K562 (cell line): ENCODE data around the gene ATIC. TPM values are rescaled to one million over a fixed set of nuclear protein-coding genes. Genes with fewer than 3 reads are reported as not detected.

ENCODE experiments used
- EP300 ChIP-seq: IDR thresholded peaks from 2 replicates; pipeline ENCODE4 v1.6.1; 2012; ENCODE audit warnings: low read length, improper control_type of control experiment
- HDAC1 ChIP-seq, 2 experiments: fragments of 450-650 bp; IDR thresholded peaks; 2 replicates each; pipeline ENCODE4 v1.6.1; 2016 to 2017; ENCODE audit warnings: inconsistent platforms in 1 of 2, mild to moderate bottlenecking in 1 of 2, moderate library complexity in 1 of 2
- L3MBTL2 ChIP-seq: fragments of 450-650 bp; IDR thresholded peaks from 2 replicates; pipeline ENCODE4 v1.6.1; 2016; ENCODE audit warnings: mild to moderate bottlenecking, moderate library complexity
- NFRKB ChIP-seq: fragments of 450-650 bp; IDR thresholded peaks from 2 replicates; pipeline ENCODE4 v1.6.1; 2016; ENCODE audit warnings: low read depth
- TEAD4 ChIP-seq, 2 experiments: sonication (generic) in 1 of 2; formaldehyde crosslinking in 1 of 2; IDR thresholded peaks; 2 replicates each; pipeline versions ENCODE4 v1.6.1 to v1.8.0; 2012 to 2022; ENCODE audit warnings: borderline replicate concordance in 1 of 2, inconsistent platforms in 1 of 2, low read length in 1 of 2, mild to moderate bottlenecking in 1 of 2, missing genetic modification reagents in 1 of 2
- ZNF134 ChIP-seq: fragments of 250-450 bp; sonication (Bioruptor Pico); conservative IDR thresholded peaks from 2 replicates; pipeline ENCODE4 v1.4.0; 2020
- ZNF347 ChIP-seq: fragments of 450-650 bp; formaldehyde crosslinking; IDR thresholded peaks from 2 replicates; pipeline ENCODE4 v1.4.0; 2020; ENCODE audit warnings: low read depth, mild to moderate bottlenecking, moderate library complexity
- polyA plus RNA-seq, 8 experiments: library from polyadenylated mRNA; depleted of rRNA in 4 of 8; stranded (reverse) in 5 of 8; unstranded in 3 of 8; fragments of >200 nt; fragmentation: Nextera tagmentation in 2 of 8; fragmentation: Illumina TruSeq in 1 of 8; extraction: Ambion mirVana in 2 of 8; extraction: Trizol in 1 of 8; gene quantifications; 2 replicates each; pipeline versions ENCODE4 v1.2.1 to v1.2.3, GENCODE V29; 2011 to 2014; ENCODE audit warnings: inconsistent platforms in 1 of 8, missing spikeins in 1 of 8
- total RNA-seq, 7 experiments: library from RNA; depleted of rRNA in 6 of 7; stranded (reverse); fragments of >200 nt in 6 of 7; fragmentation: Illumina TruSeq in 2 of 7; extraction: Trizol in 2 of 7; gene quantifications; 2 replicates each; pipeline versions ENCODE4 v1.2.1 to v1.2.3, GENCODE V29; 2011 to 2021; ENCODE audit warnings: low replicate concordance in 1 of 7
- TF ChIP-seq, protein P1 (sequence below), 3 experiments: fragments of 200-800 bp in 1 of 3; fragments of 250-450 bp in 1 of 3; fragments of 450-650 bp in 1 of 3; sonication (Bioruptor Pico) in 1 of 3; sonication (Bioruptor generic) in 1 of 3; formaldehyde crosslinking in 1 of 3; IDR thresholded peaks; 2 replicates each; pipeline versions ENCODE4 v1.6.1 to v1.8.0; 2016 to 2022; ENCODE audit warnings: mild to moderate bottlenecking in 2 of 3, missing genetic modification characterization in 2 of 3, missing compliant biosample characterization in 1 of 3, moderate library complexity in 1 of 3
- TF ChIP-seq, protein P2 (sequence below), 2 experiments: fragments of 450-650 bp; conservative IDR thresholded peaks; 2 replicates each; pipeline ENCODE4 v1.6.1; 2017; ENCODE audit warnings: mild to moderate bottlenecking in 2 of 2, moderate library complexity in 2 of 2
- TF ChIP-seq, protein P3 (sequence below): fragments of 250-450 bp; sonication (Bioruptor Pico); IDR thresholded peaks from 2 replicates; pipeline ENCODE4 v1.5.0; 2021; ENCODE audit warnings: mild to moderate bottlenecking, moderate library complexity
- TF ChIP-seq, protein P4 (sequence below): fragments of 450-650 bp; IDR thresholded peaks from 2 replicates; pipeline ENCODE4 v1.6.1; 2016; ENCODE audit warnings: mild to moderate bottlenecking
- TF ChIP-seq, protein P5 (sequence below): sonication (generic); formaldehyde crosslinking; IDR thresholded peaks from 2 replicates; pipeline ENCODE4 v1.8.1; 2023; ENCODE audit warnings: mild to moderate bottlenecking, missing genetic modification reagents

ATIC gene
- total and polyA plus RNA-seq, 9 of the 15 experiments (the other 6 are each of a cell fraction or from before 2014, with no cell fraction given), result 45.6 to 480 (median 212) TPM

DNA sequence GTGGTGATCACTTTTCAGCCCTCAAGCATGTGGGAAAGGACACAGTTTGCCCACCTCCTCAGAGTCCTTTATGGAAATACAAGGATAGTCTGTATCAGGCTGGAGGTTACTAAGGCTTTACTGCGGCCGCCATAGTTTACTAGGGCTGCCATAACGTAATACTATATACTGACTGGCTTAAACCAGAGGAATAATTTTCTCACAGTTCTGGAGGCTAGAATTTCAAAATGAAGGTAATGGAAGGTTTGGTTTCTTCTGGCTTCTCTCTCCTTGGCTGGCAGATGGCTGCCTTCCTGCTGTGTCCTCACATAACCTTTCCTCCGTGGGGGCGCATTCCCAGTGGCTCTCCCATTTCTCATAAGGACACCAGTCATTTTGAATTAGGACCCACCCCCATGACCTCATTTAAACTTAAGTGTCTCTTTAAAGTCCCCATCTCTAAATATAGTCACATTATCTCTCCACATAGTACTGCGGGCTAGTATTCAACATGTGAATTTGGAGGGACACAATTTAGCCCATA, 12.5 kb upstream of the ATIC start (continued):
- TF ChIP-seq, protein P1, sequence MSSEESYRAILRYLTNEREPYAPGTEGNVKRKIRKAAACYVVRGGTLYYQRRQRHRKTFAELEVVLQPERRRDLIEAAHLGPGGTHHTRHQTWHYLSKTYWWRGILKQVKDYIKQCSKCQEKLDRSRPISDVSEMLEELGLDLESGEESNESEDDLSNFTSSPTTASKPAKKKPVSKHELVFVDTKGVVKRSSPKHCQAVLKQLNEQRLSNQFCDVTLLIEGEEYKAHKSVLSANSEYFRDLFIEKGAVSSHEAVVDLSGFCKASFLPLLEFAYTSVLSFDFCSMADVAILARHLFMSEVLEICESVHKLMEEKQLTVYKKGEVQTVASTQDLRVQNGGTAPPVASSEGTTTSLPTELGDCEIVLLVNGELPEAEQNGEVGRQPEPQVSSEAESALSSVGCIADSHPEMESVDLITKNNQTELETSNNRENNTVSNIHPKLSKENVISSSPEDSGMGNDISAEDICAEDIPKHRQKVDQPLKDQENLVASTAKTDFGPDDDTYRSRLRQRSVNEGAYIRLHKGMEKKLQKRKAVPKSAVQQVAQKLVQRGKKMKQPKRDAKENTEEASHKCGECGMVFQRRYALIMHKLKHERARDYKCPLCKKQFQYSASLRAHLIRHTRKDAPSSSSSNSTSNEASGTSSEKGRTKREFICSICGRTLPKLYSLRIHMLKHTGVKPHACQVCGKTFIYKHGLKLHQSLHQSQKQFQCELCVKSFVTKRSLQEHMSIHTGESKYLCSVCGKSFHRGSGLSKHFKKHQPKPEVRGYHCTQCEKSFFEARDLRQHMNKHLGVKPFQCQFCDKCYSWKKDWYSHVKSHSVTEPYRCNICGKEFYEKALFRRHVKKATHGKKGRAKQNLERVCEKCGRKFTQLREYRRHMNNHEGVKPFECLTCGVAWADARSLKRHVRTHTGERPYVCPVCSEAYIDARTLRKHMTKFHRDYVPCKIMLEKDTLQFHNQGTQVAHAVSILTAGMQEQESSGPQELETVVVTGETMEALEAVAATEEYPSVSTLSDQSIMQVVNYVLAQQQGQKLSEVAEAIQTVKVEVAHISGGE (CRISPR knock-in tag; IDR thresholded peaks at IDR 0.05), result peak in 1 of 3 experiments; percentile 80; a peak in 2 of 6 replicates
- TF ChIP-seq ZNF347 (CRISPR knock-in tag) (no peak), L3MBTL2 (peak; percentile 67; the same call in 1 of the 2 replicates), NFRKB (peak; percentile 90), TEAD4 (IDR thresholded peaks at IDR 0.05; ENCODE audit: low read length) (peak; percentile 25; the same call in 1 of the 2 replicates), TEAD4 (CRISPR knock-in tag; IDR thresholded peaks at IDR 0.05; ENCODE audit: borderline replicate concordance) (no peak), HDAC1 (IDR thresholded peaks at IDR 0.05) (no peak), ZNF134 (CRISPR knock-in tag) (no peak), EP300 (peak; percentile 51)
- TF ChIP-seq, protein P2, sequence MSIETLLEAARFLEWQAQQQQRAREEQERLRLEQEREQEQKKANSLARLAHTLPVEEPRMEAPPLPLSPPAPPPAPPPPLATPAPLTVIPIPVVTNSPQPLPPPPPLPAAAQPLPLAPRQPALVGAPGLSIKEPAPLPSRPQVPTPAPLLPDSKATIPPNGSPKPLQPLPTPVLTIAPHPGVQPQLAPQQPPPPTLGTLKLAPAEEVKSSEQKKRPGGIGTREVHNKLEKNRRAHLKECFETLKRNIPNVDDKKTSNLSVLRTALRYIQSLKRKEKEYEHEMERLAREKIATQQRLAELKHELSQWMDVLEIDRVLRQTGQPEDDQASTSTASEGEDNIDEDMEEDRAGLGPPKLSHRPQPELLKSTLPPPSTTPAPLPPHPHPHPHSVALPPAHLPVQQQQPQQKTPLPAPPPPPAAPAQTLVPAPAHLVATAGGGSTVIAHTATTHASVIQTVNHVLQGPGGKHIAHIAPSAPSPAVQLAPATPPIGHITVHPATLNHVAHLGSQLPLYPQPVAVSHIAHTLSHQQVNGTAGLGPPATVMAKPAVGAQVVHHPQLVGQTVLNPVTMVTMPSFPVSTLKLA (conservative IDR thresholded peaks at IDR 0.05), result 0 out of 4 replicates have a peak, but pooled peaks of 1 of the 2 experiments have one; percentile 20
- TF ChIP-seq, protein P3, sequence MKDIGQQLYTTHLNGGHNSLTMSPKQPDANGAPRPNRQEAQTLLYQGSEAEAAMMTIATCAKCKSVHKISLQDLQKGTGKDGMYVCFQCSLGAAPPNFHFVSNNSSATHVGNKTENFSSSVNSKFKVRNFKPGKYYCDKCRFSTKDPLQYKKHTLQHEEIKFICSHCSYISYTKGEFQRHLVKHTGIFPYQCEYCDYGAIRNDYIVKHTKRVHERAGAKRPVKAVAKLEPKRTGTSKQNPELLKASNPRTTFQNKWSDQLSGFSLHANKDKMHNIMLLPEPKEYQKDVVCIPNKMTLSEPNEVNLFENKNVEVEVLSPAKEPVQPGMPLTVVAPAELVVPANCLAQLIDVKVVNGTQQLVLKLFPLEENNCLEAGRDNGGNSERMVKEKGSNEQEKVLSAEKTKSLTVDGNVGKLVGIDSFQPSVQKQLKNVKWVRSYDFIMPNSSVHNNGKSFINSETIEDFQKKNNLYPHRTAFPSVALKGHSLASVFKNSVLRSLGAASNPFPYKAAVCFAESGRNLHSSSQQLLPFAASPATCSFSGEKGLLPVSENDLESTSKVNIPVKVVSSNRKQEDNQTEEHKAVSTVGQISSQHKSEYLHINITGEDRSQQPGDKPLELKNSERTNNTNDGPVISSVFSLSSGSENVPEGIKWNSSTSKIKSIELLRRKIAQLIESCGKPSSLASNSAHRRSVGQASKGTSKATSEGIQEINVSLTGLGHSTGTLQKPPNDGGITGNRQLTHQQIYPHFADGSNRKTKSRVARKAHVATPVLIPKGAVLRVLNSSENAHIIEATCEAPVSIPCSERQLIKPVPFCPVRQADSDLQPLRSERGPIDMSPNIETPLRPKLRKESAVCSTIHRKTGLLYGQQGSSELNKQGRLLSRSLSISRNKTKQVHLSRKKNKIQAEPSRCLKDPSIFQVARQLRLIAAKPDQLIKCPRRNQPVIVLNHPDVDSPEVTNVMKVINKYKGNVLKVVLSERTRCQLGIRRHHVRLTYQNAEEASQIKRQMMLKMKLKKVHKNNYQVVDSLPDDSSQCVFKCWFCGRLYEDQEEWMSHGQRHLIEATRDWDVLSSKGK, result no peak
- TF ChIP-seq, protein P4, sequence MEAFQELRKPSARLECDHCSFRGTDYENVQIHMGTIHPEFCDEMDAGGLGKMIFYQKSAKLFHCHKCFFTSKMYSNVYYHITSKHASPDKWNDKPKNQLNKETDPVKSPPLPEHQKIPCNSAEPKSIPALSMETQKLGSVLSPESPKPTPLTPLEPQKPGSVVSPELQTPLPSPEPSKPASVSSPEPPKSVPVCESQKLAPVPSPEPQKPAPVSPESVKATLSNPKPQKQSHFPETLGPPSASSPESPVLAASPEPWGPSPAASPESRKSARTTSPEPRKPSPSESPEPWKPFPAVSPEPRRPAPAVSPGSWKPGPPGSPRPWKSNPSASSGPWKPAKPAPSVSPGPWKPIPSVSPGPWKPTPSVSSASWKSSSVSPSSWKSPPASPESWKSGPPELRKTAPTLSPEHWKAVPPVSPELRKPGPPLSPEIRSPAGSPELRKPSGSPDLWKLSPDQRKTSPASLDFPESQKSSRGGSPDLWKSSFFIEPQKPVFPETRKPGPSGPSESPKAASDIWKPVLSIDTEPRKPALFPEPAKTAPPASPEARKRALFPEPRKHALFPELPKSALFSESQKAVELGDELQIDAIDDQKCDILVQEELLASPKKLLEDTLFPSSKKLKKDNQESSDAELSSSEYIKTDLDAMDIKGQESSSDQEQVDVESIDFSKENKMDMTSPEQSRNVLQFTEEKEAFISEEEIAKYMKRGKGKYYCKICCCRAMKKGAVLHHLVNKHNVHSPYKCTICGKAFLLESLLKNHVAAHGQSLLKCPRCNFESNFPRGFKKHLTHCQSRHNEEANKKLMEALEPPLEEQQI, result peak; percentile 66; the same call in 1 of the 2 replicates
- TF ChIP-seq, protein P5, sequence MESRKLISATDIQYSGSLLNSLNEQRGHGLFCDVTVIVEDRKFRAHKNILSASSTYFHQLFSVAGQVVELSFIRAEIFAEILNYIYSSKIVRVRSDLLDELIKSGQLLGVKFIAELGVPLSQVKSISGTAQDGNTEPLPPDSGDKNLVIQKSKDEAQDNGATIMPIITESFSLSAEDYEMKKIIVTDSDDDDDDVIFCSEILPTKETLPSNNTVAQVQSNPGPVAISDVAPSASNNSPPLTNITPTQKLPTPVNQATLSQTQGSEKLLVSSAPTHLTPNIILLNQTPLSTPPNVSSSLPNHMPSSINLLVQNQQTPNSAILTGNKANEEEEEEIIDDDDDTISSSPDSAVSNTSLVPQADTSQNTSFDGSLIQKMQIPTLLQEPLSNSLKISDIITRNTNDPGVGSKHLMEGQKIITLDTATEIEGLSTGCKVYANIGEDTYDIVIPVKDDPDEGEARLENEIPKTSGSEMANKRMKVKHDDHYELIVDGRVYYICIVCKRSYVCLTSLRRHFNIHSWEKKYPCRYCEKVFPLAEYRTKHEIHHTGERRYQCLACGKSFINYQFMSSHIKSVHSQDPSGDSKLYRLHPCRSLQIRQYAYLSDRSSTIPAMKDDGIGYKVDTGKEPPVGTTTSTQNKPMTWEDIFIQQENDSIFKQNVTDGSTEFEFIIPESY (CRISPR knock-in tag), result no peak
